SU-DHL-6 (cell line): ENCODE data around the gene GYPC.

Experiments
- CTCF ChIP-seq: fragments of 200-600 bp; sonication (generic); IDR thresholded peaks from one replicate; pipeline ENCODE4 v1.5.1; 2017; ENCODE audit warnings: antibody characterized with exemption, mild to moderate bottlenecking, low read length, moderate library complexity; ENCODE audit not compliant: insufficient read depth, poor library complexity, severe bottlenecking
- EZH2phosphoT487 ChIP-seq: fragments of 200-600 bp; sonication (generic), shearing (Covaris generic); conservative IDR thresholded peaks from 2 replicates; pipeline ENCODE4 v1.6.1; 2018; ENCODE audit warnings: mild to moderate bottlenecking, antibody characterized with exemption, low read length, moderate library complexity, mixed read lengths

- TF ChIP-seq CTCF = no peak
- TF ChIP-seq EZH2phosphoT487 = no peak
Measured at GRCh38 chr2:126671488-126671887, 15.5 kb downstream of the GYPC start.
